Stimulated activated CD4-positive, alpha-beta T cell treated with anti-CD3 and anti-CD28 coated beads, Interleukin-4, amount 100 ng/mL, for 4 hours (primary cell): ENCODE results near the gene AK9.

Experiments
- DNase-seq, 2 experiments: peaks; one replicate each; pipeline ENCODE4 v3.0.0-alpha.2; 2020

Gene AK9

DNA sequence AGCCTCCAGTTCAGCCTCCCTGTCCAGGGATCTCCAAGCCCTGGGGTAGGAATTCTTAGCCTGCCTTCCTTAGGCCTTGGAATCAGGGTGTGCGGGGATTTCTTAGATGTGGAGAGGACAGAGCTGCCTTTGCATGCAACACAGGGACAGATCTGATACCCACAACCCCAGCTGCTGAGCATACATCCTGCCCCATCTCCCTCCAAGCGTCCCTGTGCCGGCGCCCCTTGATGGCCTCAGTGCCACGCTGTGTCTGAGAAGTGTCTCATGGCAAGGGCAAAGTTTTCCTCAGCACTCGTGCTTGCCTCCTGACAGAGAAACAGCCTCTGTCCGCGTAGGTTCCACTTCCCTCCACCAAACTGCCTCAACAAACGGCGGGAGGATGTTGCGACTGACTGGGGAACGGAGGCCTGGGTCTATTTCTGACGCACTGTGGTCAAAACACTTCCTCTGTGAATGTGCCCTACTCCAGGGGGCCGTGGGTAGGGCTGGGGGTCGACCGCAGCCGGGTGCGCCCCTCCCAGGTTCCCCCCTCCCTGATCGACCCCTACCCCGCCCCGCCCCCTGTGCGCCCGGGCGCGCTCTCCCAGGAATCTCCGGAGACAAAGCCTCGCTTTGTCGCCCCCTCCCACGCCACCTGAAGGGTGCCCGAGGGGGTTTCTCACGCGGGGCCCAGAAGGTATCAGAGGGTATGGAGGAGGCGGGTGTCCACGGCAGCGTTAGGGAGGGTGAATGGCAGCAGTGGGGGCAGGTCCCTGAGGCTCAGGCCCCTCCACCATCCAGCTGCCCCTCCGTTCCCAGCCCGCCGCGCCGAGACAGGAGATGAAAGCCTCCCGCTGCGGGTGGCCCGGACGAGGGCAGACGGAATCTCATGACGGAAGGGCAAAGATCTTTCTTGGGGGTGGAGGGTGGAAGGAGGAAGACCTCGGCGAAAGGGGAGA, 236.2 kb downstream of the AK9 start:
- peak; percentile 45 to 58 for DNase-seq

DNA sequence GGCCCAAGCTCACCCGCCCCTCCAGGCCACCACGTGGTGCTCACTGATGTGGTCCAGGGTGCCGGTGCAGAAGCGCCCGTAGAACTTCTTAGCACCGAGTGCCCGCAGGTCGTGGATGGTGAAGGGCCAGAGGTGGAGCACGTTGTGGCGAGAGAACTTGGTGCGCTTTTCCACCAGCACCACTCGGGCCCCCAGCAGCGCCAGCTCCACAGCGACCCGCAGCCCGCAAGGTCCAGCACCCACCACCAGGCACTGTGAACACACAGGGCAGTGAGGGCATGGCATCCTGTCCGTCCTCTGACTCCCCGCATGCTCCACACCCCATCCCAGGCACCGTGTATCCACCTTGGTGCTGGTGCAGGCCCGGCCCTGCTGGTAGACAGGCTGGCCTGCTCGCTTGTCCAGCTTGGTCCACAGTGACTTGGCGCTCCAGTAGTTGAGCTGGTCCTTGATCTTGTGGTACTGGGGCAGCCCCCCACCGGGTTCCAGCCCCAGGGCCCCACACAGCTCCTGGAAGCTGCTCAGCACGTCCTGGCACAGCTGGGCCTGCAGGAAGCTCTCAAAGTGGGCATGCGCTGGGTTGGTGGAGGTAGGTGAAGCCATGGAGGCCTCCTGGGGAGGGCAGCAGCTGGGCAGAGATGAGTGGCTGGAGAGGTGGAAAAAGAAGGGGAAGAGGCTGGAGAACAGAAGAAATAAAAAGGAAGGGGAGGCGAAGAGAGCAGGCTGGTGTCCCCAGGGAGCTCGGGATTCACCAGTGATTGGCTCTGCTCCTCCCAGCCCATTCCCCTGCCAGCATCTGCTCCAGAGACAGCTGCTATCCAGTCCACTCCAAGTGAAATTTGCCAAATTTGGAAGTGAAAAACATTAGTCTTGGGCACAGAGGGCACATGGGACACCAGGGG, 237.2 kb downstream of the AK9 start:
- DNase-seq, result no peak

- DNase-seq, result no peak
These were observed 237.8 kb downstream of the AK9 start for GRCh38 chr6:109453156-109453555.

DNA sequence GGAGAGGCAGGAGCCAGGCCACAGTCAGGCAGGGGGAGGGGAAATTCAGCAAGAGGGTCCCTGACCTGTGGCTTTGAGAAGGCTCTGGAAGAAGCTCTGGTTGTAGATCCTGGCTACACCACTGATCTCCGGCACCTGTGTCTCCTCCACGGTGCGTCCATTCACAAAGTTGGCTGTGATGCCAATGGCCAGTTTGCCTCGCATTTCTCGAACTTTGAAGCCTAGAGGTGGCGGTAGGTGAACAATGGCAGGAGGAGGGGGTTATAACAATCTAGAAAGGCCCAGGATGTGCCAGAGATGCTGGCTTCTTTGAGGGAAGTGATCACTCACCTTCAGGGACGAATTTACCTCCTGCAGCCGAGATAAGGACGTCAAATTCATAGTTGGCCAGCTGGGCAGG, 238.8 kb downstream of the AK9 start:
- no peak for DNase-seq

DNA sequence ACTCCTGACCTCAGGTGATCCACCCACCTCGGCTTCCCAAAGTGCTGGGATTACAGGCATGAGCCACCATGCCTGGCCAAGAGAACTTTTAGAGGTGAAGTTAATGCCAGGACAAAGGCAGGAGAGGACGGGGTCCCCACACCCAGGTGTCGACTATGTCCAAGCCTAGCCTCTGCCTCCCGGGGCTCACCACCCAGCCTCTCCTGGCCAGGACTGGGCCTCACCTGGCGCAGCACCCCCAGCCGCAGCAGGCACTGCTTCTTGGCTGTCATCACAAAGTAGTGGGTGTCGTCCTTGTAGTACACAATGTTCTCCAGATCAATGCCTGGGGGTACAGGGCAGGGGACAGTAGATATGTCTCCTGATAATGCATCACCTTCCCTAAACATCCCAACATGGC, 239.6 kb downstream of the AK9 start:
- no peak for DNase-seq

GRCh38 chr6:109450801-109451200, 240.2 kb downstream of the AK9 start:
- no peak for DNase-seq

DNA sequence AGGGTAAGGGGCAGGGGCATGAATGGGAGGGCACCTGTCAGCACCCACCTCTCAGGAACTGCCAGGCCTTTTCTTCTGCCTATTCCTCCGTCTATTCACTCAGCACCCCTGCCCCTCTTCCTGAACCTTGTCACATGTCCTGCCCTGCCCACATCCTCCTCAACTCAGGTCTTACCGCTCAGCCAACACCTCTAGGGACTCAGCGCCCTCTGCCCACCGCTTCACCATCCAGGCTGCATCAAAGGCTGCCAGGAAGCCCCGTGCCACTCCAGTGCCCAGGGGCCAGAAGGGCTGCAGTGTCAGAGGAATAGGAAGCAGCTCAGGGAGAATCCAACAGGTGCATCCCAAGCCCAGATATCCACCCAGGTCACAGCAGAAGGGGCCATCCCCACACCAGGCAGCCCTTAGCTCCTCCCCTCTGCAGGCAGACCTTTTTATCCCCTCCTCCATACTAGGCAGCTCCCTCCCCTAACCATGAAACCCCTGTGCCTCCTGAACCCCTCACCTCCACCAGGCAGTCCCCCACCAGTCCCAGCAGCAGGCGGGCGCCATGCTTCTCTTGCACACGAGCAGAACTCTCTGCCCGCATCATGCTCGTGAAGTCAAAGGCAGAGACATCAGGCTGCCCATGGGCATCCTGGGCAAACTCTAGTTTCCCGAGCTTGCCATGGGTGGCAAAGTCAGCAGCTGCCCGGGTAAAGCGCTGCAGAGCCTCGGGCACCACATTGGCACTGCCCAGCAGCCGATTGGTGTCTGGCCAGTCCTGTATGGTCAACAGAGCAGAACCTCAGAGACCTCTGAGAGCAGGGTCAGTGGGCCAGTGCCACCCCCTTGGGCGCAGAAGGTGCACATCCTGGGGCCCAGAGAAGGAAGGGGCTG, 241.0 kb downstream of the AK9 start:
- no peak for DNase-seq

GRCh38 chr6:109449064-109449794, 241.8 kb downstream of the AK9 start:
- DNase-seq, result no peak

DNA sequence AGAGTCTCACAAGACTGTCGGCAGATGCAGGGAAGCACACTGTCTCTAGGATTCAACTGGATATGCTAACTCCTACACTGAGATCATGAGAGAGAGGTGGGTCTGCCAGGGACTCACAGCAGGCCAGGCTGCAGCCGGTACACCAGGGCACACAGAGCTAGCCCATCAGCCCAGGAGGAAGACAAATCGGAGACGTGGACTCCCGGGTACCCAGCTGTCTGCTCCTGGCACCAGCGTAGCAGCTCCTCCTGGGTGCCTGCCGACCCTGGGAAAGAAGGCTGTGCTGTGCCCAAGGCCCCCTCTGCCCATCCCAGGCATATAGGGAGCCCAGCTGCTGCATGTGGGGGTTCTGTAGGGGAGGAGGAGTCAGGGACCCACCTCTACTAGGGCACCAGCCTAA, 242.4 kb downstream of the AK9 start:
- no peak for DNase-seq

- no peak for DNase-seq
These were observed 243.0 kb downstream of the AK9 start for GRCh38 chr6:109447878-109448555.

GRCh38 chr6:109447087-109447486, 243.9 kb downstream of the AK9 start:
- no peak for DNase-seq

DNA sequence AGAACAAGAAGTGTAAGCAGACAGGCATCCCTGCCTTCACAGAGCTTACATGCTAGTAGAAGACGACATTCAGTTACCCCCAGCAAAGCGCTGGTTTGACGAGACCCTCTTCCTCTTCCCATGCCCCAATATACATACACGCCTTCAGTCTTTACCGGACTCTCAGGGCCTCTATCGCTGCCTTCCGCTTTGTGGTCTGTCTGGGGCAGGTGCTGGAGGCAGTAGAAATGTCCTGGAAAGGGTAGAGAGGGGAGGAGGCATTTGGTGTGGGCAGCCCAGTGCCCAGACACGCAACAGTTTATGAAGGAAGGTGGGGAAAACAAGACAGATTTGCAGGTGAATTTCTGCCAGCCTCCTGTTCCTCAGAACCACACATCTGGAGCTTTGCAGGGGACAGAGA, 244.5 kb downstream of the AK9 start:
- no peak for DNase-seq

- no peak for DNase-seq
These were observed 244.9 kb downstream of the AK9 start for GRCh38 chr6:109446072-109446471.

- DNase-seq, result no peak
These were observed 245.6 kb downstream of the AK9 start for GRCh38 chr6:109445382-109445781.

DNA sequence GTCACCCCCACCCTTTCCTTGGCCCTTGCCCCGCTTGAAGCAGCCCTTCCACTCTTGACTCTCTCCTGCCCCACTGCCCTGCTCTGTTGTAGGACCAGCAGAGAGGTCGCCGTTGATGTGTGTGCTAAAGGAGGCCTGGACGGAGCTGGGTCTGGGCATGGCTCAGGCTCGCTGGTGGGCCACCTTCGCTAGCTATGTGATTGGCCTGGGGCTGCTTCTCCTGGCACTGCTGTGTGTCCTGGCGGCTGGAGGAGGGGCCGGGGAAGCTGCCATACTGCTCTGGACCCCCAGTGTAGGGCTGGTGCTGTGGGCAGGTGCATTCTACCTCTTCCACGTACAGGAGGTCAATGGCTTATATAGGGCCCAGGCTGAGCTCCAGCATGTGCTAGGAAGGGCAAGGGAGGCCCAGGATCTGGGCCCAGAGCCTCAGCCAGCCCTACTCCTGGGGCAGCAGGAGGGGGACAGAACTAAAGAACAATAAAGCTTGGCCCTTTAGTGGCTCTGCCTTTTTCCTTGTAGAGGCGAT, 247.5 kb downstream of the AK9 start:
- no peak for DNase-seq
